NK-92 (cell line): ENCODE measurements around the gene STPG3.

Experiments used
- DNase-seq: peaks from one replicate; lab custom pipeline; 2025; ENCODE audit not compliant: unreplicated experiment; lab: John Stamatoyannopoulos, UW

The STPG3 gene

GRCh38 chr9:137278061-137278701 lies 27.1 kb downstream of the STPG3 start:
- no peak for DNase-seq

- no peak for DNase-seq
Observed at GRCh38 chr9:137278721-137279711, 27.9 kb downstream of the STPG3 start.

DNA sequence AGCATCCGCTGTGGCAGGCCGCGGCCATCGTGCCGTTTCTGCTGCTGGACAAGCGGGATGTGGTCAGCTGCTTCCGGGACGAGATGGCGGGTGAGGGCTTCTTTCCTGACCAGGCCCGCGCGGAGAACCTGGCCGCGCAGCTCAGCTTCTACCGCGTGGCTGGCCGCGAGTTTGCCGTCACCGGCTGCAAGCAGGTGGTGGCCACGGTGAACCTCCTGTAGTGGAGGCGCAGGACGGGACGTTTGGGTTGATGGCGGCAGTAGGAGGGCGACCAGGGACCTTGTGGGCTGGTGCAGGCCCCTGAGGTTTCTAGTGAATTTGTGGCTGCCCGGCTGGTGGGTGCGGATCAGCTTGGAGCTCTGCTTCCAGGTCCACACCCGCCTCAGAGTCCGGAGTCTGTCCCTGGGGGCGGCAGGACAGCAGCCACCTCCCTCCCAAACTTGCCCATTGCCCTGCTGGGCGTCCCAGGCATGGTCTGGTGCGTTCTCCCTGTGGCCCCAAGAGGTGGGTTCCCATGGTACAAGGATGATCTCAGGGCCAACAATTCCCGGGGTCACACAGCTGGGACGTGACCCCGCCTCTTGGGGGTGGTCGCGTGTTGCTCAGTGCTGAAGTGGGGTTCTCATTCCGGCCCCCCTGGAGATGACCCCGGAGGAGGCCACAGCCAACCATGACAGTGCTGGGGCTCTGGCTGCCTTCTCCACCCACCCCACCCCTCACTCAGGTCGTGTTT lies 28.8 kb downstream of the STPG3 start:
- no peak for DNase-seq

- no peak for DNase-seq
Observed at GRCh38 chr9:137280474-137281344, 29.6 kb downstream of the STPG3 start.

DNA sequence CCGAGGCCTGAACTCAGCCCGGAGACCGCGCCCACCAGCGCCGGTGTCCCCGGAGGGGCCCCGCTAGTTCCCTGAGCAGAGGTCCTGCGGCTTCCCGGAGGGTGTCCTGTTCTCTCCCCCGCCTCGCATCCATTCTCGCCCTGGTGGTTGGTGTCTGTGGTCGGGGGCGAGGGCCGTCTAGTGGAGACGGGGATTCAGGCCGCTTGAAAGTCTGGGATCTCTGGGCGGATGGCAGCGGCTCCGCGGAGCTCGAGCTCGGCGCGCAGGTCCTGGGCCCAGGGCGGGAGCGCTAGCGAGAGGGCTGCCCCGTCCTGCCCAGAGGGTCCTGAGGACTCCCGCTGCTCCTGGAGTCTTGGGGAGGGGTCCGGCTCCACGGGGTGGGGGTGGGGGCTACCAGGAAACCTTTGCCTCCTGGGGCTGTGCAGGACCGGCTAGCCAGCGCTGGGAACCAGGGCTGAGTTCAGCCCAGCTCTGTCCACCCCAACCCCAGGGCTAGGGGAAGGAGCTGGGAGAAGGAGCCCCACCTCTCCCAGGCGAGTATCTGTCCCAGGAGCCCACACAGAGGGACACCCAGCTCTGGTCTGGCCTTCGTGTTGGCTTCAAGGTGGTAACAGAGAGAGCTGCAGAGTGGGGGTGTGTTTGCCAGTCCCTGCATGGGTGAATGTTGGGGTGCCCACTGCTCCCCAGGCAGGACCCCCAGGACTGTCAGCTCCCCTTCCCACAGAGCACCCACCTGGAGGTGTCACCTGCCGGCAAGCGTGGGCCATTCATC lies 30.4 kb downstream of the STPG3 start:
- no peak for DNase-seq

DNA sequence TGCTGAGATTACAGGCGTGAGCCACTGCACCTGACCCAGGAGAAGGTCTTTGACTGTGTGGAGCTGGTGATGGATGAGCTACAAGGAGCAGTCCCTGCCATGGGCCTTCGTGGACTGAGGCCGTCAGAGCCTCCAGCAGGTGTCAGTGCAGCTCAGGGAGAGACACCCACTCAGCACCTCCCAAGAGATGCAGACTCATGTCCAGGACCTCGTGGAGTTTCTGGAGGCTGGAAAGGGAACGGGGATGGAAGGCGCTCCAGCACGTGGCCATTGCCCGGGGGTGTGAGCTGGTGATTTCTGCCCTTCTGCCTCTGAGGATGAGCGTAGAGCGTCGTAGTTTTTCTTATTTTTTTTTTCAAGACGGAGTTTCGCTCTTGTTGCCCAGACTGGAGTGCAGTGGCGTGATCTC lies 35.9 kb downstream of the STPG3 start:
- no peak for DNase-seq

GRCh38 chr9:137293094-137293481 lies 42.0 kb downstream of the STPG3 start:
- DNase-seq: no peak

DNA sequence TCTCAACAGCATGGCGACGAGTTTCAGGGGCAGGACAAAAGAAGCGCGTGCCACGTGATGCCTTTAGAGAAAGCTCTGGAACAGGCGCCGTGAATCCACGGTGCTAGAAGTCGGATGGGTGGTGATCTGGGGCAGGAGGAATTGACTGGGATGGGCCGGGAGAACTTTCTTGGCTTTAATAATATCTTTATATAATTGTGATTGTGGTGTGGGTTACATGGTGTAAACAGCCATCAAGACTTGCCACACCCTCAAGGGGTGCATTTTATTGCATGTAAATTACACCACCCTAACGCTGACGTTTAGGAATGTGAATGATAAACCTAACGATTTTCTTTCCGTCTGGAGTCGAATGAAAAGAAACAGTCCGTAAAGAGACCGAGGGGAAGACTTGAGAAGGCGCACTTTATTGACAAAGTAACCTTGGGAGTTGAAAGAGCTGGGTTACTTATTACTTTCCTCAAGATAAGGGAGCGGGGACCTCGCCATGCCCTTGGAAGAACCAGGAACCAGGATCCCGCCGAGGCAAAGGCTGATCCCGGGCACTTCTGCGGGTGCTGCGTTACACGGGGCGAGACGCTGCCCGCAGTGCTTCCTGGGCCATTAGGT lies 42.5 kb downstream of the STPG3 start:
- no peak for DNase-seq

- no peak for DNase-seq
Observed at GRCh38 chr9:137294091-137294680, 43.1 kb downstream of the STPG3 start.

DNA sequence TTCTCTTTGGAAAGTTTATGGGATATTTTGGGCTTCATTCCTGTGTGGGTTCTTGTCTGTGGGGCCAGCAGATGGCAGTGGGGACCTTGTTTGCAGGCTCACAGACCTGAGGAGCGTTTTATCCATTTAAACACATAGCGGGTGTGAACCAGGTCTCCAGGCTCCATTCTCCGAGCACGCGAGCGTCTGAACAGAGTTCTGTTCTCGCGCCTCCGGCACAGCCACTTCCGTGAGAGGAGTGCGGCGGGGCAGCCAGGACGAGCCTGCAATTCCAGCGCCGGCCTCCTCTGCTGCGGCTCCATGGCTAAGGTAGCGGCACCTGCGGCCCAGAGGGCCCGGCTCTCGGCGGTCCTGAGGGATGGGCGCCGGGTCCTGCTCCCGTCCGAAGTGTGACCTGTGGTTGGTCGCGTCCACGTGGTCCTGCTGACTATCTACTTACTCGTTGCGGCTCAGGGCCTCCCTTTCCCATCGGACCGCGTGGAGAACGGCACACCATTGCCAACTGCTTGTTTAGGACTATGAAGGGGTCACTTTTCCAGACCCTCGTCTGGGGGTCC lies 43.7 kb downstream of the STPG3 start:
- DNase-seq: no peak

GRCh38 chr9:137295238-137295811 lies 44.2 kb downstream of the STPG3 start:
- DNase-seq: no peak

- DNase-seq: no peak
Observed at GRCh38 chr9:137295849-137296669, 45.0 kb downstream of the STPG3 start.

GRCh38 chr9:137296670-137297664 lies 45.9 kb downstream of the STPG3 start:
- no peak for DNase-seq

- no peak for DNase-seq
Observed at GRCh38 chr9:137297966-137298365, 46.9 kb downstream of the STPG3 start.

DNA sequence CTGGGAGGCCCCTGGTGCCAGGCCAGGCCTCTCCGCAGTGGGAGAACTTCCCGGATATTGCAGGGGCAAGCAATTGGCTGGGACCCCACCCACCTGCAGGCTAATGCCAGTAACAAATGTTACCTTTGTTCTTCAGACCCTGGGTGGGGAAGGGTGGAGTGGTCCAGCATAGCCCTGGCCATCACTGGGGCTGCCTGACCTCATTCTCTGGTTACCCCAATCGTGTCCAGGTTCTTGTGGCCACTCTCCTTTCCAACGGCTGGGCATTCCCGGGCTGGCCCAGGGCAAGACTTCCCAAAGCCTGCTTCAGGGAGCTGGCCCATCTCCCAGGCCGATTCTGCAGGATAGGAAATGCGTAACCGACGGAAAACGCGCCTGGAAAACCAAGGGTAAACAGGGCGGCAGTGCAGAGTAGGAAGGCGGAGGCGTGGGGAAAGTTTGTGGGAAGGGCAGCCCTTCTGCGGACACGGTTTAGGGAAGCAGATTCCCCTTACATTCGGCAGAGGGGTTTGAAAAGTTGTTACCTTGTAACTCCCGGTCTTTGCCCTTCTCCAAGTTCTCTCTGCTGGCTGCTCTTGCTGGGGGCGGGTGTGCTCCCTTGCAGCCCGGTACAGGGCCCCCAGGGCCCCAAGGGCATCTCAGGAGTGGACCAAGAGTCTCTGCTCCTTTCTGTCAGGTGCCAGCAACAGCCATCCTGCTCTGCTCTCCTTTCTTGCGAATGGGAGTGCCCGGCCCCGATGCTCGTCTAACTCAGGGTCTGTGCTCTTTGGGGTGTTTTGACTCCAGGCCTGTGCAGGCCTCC lies 47.5 kb downstream of the STPG3 start:
- no peak for DNase-seq

DNA sequence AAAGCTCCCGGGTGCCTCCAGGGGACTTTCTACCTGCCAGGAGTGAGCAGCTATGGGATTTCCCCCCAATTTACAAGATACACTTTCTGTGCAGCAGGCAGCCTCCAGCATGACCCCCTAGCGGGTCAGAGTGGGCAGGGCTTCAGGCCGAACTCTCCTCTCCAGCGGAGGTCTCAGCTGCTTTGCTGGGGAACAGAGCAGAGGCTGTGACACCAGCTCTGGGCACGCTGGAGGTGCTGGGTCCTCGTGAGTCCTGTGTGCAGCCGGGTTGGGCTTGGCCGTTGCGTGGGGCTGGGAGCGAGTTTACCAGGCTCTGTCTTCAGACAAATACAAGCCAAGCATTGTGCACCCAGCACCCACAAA lies 48.1 kb downstream of the STPG3 start:
- no peak for DNase-seq
